ENCODE data around the gene ADAMTS15. TPM values are rescaled to one million over a fixed set of nuclear protein-coding genes. Genes with fewer than 3 reads are reported as not detected.

ADAMTS15 gene
- total and polyA plus RNA-seq, 4 donors = 1.9 to 16.0 (median 6.3) TPM

DNA sequence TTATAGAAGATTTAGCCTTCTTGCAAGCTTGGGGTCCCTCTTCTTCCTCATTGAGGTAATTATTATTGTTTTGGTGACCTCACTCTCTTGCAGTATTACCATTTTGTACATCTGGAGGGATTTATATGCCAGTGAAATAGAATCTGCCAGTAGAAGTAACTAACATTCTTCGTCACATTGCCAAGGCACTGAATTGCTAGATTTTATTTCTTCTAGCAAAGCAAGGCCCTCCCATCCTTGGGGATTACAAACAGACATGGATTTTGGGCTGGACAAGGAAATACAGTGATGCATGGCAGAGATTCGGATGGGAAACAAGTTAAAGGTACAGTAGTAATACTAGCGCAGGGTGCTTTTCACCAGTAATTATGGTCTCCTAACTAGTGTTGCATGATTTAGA lies 7.8 kb downstream of the ADAMTS15 start:
- Histone ChIP-seq H3K4me1 (ENCODE audit: control insufficient read depth in 1 of 2, insufficient read depth in 2 of 2, low read length in 2 of 2) (no peaks in the 10 kb centered on the region), H3K9me3 (ENCODE audit: control insufficient read depth, low read length) (no peaks in the 10 kb centered on the region), H3K4me3 (ENCODE audit: low read length in 2 of 2) (no peak overlapping the region), H3K27me3 (ENCODE audit: control insufficient read depth in 1 of 2, insufficient read depth in 2 of 2, low read length in 1 of 2) (no peaks in the 10 kb centered on the region), H3K36me3 (ENCODE audit: control insufficient read depth in 1 of 2, insufficient read depth in 2 of 2, low read length in 1 of 2) (no peaks in the 10 kb centered on the region), H3K27ac (ENCODE audit: low read depth in 1 of 2, low read length in 2 of 2) (no peak overlapping the region)
- intact Hi-C loops (cut with DNase I) = no loop called here
- WGBS, 2 donors = 62 to 78% methylated on average over 3 of the region's 3 CpGs
- DNase-seq (no peak), ATAC-seq (ENCODE audit: low FRiP score) (no peak)

DNA sequence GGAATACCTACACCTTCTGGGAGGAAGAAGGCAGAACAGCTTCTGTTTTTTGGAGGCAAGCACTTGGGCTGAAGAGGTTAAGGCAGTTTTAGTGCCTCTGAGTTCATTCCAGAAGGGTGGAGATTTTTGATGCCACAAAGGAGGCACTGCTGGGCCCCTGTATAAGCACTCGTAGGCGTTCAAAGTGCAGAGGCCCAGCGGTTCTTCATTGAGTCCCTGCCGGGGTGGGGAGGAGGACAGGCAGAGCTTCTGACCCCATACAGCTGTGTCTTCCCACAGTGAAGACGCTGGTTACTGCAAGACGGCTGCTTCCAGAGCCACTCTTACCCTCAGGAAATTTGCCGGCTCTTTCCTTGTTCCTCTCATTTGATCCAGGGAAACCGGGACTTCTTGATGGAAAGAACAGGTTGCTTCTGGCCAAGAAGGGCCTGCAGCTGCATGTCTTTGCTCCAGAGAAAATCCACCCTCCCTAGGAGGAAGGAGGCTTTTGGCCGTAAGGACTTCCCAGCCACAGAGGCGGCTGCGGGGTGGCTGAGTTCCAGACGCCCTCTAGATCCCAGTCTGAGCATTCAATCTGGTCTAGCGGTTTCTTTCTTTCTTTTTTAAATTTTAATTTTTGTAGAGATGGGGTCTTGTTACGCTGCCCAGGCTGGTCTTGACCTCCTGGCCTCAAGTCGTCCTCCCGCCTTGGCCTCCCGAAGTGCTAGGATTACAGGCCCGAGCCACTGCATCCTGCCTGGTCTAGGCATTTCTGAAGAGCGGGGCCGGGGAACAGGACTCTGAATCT lies 9.4 kb downstream of the ADAMTS15 start:
- ATAC-seq (ENCODE audit: low FRiP score) (peak; percentile 59), DNase-seq (peak in 1 of 2 donors; percentile 66)
- H3K27me3 ChIP-seq (ENCODE audit: control insufficient read depth in 1 of 2, insufficient read depth in 2 of 2, low read length in 1 of 2) = no peaks in the 10 kb centered on the region
- intact Hi-C loops (cut with DNase I) = no loop called here
- no peak overlapping the region for H3K27ac ChIP-seq (ENCODE audit: low read depth in 1 of 2, low read length in 2 of 2)
- no peaks in the 10 kb centered on the region for H3K4me1 ChIP-seq (ENCODE audit: control insufficient read depth in 1 of 2, insufficient read depth in 2 of 2, low read length in 2 of 2)
- WGBS, 2 donors = 59 to 66% methylated on average over 20 of the region's 20 CpGs
- no peak overlapping the region for H3K4me3 ChIP-seq (ENCODE audit: low read length in 2 of 2)
- peaks cover 0 to 1% of the 10 kb centered on the region in 2 donors for H3K36me3 ChIP-seq (ENCODE audit: control insufficient read depth in 1 of 2, insufficient read depth in 2 of 2, low read length in 1 of 2)
- H3K9me3 ChIP-seq (ENCODE audit: control insufficient read depth, low read length) = no peaks in the 10 kb centered on the region

DNA sequence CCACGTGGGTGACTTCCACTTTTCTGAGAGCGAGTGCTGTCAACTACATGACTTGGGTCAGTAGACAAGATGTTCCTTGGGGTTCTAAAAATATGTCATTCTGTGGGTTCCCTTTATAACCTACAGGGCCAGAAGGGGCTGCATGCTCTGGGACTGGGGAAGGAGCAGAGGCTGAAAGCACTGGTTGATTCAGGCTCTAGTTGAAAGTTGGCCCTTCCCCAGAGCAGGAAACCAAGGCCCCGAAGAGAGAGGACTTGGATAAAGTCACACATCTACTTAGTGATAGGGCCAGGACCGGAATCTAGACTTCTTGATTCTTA lies 9.9 kb downstream of the ADAMTS15 start:
- H3K4me1 ChIP-seq (ENCODE audit: control insufficient read depth in 1 of 2, insufficient read depth in 2 of 2, low read length in 2 of 2) = no peaks in the 10 kb centered on the region
- H3K9me3 ChIP-seq (ENCODE audit: control insufficient read depth, low read length) = no peaks in the 10 kb centered on the region
- WGBS, 2 donors = 54 to 67% methylated on average over 4 of the region's 4 CpGs
- no peak overlapping the region for H3K4me3 ChIP-seq (ENCODE audit: low read length in 2 of 2)
- peaks cover 0 to 3% of the 10 kb centered on the region in 2 donors for H3K36me3 ChIP-seq (ENCODE audit: control insufficient read depth in 1 of 2, insufficient read depth in 2 of 2, low read length in 1 of 2)
- intact Hi-C loops (cut with DNase I) = no loop called here
- H3K27ac ChIP-seq (ENCODE audit: low read depth in 1 of 2, low read length in 2 of 2) = no peak overlapping the region
- DNase-seq (no peak), ATAC-seq (ENCODE audit: low FRiP score) (no peak)
- no peaks in the 10 kb centered on the region for H3K27me3 ChIP-seq (ENCODE audit: control insufficient read depth in 1 of 2, insufficient read depth in 2 of 2, low read length in 1 of 2)

DNA sequence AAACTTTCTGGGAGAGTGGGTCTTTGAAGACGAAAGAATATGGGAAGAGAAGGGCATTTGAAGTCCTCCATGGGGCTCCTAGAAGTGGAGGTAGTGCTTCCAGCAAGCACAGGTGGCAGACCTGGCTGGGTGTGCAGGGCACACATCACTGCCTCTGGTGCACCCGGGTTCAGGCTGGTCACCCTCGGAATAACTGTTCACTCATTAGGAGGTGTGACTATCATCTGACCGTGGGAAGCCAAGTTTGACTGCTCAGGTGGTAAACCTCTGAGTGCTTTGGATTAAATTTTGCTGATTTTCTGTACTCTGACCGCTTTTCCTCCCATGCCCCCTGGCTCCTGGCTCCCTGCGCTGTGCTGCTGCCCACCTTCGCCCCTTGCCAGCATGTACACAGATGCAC lies 11.1 kb downstream of the ADAMTS15 start:
- no peaks in the 10 kb centered on the region for H3K27me3 ChIP-seq (ENCODE audit: control insufficient read depth in 1 of 2, insufficient read depth in 2 of 2, low read length in 1 of 2)
- no peaks in the 10 kb centered on the region for H3K4me1 ChIP-seq (ENCODE audit: control insufficient read depth in 1 of 2, insufficient read depth in 2 of 2, low read length in 2 of 2)
- no peaks in the 10 kb centered on the region for H3K9me3 ChIP-seq (ENCODE audit: control insufficient read depth, low read length)
- ATAC-seq (ENCODE audit: low FRiP score) (no peak), DNase-seq (no peak)
- H3K36me3 ChIP-seq (ENCODE audit: control insufficient read depth in 1 of 2, insufficient read depth in 2 of 2, low read length in 1 of 2) = peaks cover 0 to 3% of the 10 kb centered on the region in 2 donors
- WGBS, 2 donors = 91 to 94% methylated on average over 7 of the region's 7 CpGs
- intact Hi-C loops (cut with DNase I) = no loop called here
- no peak overlapping the region for H3K4me3 ChIP-seq (ENCODE audit: low read length in 2 of 2)
- no peak overlapping the region for H3K27ac ChIP-seq (ENCODE audit: low read depth in 1 of 2, low read length in 2 of 2)

DNA sequence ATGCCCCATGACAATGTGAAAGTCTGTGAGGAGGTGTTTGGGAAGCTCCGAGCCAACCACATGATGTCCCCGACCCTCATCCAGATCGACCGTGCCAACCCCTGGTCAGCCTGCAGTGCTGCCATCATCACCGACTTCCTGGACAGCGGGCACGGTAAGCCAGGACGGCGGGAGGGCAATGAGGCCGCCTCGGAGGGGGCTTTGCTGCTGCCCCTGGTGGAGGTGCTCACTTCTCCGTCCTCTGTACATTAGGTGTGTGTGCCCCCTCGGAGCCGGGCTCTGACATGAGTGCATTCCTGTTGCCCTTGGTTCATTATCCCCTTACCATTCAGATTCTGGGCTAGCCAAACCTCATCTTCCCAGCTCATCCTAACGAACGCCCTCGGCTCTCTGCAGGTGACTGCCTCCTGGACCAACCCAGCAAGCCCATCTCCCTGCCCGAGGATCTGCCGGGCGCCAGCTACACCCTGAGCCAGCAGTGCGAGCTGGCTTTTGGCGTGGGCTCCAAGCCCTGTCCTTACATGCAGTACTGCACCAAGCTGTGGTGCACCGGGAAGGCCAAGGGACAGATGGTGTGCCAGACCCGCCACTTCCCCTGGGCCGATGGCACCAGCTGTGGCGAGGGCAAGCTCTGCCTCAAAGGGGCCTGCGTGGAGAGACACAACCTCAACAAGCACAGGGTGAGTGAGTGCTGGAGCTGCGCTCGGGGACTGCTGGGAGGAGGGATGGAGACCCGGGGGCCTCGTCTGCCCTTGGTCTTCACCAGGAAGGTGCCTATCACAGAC lies 13.8 kb downstream of the ADAMTS15 start:
- Histone ChIP-seq H3K9me3 (ENCODE audit: control insufficient read depth, low read length) (no peaks in the 10 kb centered on the region), H3K4me1 (ENCODE audit: control insufficient read depth in 1 of 2, insufficient read depth in 2 of 2, low read length in 2 of 2) (no peaks in the 10 kb centered on the region), H3K27me3 (ENCODE audit: control insufficient read depth in 1 of 2, insufficient read depth in 2 of 2, low read length in 1 of 2) (no peaks in the 10 kb centered on the region), H3K4me3 (ENCODE audit: low read length in 2 of 2) (no peak overlapping the region), H3K27ac (ENCODE audit: low read depth in 1 of 2, low read length in 2 of 2) (no peak overlapping the region), H3K36me3 (ENCODE audit: control insufficient read depth in 1 of 2, insufficient read depth in 2 of 2, low read length in 1 of 2) (peaks cover 0 to 3% of the 10 kb centered on the region in 2 donors)
- no peak for ATAC-seq (ENCODE audit: low FRiP score)
- WGBS, 2 donors = 92 to 93% methylated on average over 31 of the region's 31 CpGs
- no peak for DNase-seq
- intact Hi-C loops (cut with DNase I) = no loop called here

DNA sequence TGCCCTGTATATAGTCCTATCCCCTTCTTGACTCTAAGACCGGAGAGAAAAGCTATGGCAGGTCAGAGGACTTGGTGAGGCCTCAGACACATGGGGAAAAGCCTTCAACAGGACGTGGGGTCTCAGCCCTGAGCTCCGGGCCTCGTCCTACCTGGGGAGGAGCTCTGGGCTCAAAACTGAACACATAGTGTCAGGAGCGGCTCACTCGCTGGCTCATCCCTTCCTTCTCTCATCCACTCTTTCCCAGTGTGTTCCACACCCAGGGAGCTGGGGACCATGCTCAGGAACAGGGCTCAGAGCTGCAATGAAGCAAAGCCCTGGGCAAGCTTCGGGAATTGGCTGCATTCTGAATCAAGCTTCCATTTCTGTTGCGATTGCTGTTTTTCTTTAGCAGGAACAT lies 14.5 kb downstream of the ADAMTS15 start:
- Histone ChIP-seq H3K36me3 (ENCODE audit: control insufficient read depth in 1 of 2, insufficient read depth in 2 of 2, low read length in 1 of 2) (peaks cover 0 to 3% of the 10 kb centered on the region in 2 donors), H3K4me3 (ENCODE audit: low read length in 2 of 2) (no peak overlapping the region)
- WGBS, 2 donors = 89 to 92% methylated on average over 8 of the region's 8 CpGs

DNA sequence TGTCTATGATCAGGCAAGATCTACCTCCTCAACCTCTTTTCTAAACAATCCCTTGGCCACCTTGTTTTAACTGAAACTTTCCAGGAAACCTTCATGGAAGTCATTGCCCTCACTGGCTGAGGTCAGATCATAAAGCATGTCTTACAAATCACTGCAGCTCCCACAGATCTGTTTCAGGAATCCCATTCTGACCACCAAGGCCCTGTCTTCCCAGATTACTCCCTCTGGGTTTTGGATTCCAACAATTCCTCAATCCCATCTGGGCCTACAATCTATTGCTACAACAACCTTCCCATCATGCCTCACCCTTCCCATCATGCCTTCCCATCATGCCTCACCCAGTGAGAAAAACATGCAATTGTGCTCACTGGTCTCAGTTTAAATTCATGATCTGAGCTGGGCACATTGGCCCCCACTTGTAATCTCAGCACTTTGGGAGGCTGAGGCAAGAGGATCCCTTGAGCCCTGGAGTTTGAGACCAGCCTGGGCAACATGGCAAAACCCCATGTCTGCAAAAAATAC lies 15.9 kb downstream of the ADAMTS15 start:
- intact Hi-C loops (cut with DNase I) = no loop called here

More for the DNA sequence above, 14.5 kb downstream of the ADAMTS15 start:
- intact Hi-C loops (cut with DNase I) = no loop called here
- H3K4me1 ChIP-seq (ENCODE audit: control insufficient read depth in 1 of 2, insufficient read depth in 2 of 2, low read length in 2 of 2) = no peaks in the 10 kb centered on the region
- DNase-seq (no peak), ATAC-seq (ENCODE audit: low FRiP score) (no peak)
- H3K27ac ChIP-seq (ENCODE audit: low read depth in 1 of 2, low read length in 2 of 2) = no peak overlapping the region
- no peaks in the 10 kb centered on the region for H3K27me3 ChIP-seq (ENCODE audit: control insufficient read depth in 1 of 2, insufficient read depth in 2 of 2, low read length in 1 of 2)
- no peaks in the 10 kb centered on the region for H3K9me3 ChIP-seq (ENCODE audit: control insufficient read depth, low read length)

DNA sequence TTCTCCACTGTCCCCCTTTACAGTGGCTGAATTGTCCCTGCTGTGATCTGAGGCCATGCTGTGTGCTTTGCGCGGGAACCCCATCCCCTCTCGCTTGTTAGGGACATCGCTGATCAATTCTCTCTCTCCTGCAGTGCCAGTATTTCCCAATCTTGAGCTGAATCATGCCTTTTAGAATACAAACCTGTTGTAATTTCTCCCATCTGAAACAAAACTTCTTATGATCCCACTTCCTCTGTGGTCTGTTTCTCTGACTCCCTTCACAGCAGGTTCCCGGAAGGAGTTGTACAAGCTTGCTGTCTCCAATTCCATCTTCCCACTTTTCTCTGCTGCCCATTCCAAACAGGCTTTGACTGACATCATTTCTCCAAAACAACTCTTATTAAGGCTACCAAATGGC lies 16.8 kb downstream of the ADAMTS15 start:
- 92 to 97% methylated on average over 5 of the region's 5 CpGs for WGBS, 2 donors
- ATAC-seq (ENCODE audit: low FRiP score) = no peak
- Histone ChIP-seq H3K4me1 (ENCODE audit: control insufficient read depth in 1 of 2, insufficient read depth in 2 of 2, low read length in 2 of 2) (no peaks in the 10 kb centered on the region), H3K9me3 (ENCODE audit: control insufficient read depth, low read length) (no peaks in the 10 kb centered on the region), H3K27me3 (ENCODE audit: control insufficient read depth in 1 of 2, insufficient read depth in 2 of 2, low read length in 1 of 2) (no peaks in the 10 kb centered on the region), H3K36me3 (ENCODE audit: control insufficient read depth in 1 of 2, insufficient read depth in 2 of 2, low read length in 1 of 2) (peaks cover 0 to 3% of the 10 kb centered on the region in 2 donors), H3K27ac (ENCODE audit: low read depth in 1 of 2, low read length in 2 of 2) (no peak overlapping the region), H3K4me3 (ENCODE audit: low read length in 2 of 2) (no peak overlapping the region)
- intact Hi-C loops (cut with DNase I) = no loop called here
- no peak for DNase-seq

More for the DNA sequence above, 15.9 kb downstream of the ADAMTS15 start:
- Histone ChIP-seq H3K4me1 (ENCODE audit: control insufficient read depth in 1 of 2, insufficient read depth in 2 of 2, low read length in 2 of 2) (no peaks in the 10 kb centered on the region), H3K9me3 (ENCODE audit: control insufficient read depth, low read length) (no peaks in the 10 kb centered on the region), H3K27me3 (ENCODE audit: control insufficient read depth in 1 of 2, insufficient read depth in 2 of 2, low read length in 1 of 2) (no peaks in the 10 kb centered on the region), H3K36me3 (ENCODE audit: control insufficient read depth in 1 of 2, insufficient read depth in 2 of 2, low read length in 1 of 2) (peaks cover 0 to 3% of the 10 kb centered on the region in 2 donors), H3K4me3 (ENCODE audit: low read length in 2 of 2) (no peak overlapping the region), H3K27ac (ENCODE audit: low read depth in 1 of 2, low read length in 2 of 2) (no peak overlapping the region)
- no peak for DNase-seq
- ATAC-seq (ENCODE audit: low FRiP score) = no peak

Measured in aorta (tissue), 5 donors.